Ovary (tissue), 9 donors: ENCODE measurements around the gene RALBP1. TPM values are rescaled to one million over a fixed set of nuclear protein-coding genes. Genes with fewer than 3 reads are reported as not detected.

Experiments used
- polyA plus RNA-seq, 2 donors: library from polyadenylated mRNA; stranded (reverse); fragments of 200-250 nt in 1 of 2; fragments of 350-450 nt in 1 of 2; fragmentation: Illumina TruSeq in 1 of 2; extraction: RNeasy Lipid Tissue Mini Kit (QIAGEN cat#74804) in 1 of 2; gene quantifications; one replicate each; pipeline ENCODE4 v1.2.3, GENCODE V29; 2013 to 2014
- small RNA-seq: library from RNA; depleted of rRNA; stranded (forward); fragments of <200 nt; gene quantifications from one replicate; pipeline ENCODE3, GENCODE V24; 2016
- total RNA-seq, 7 donors: library from RNA; depleted of rRNA in 2 of 7; stranded (reverse); fragments of >200 nt in 2 of 7; fragmentation: NEBNext Ultra II Directional in 3 of 7; extraction: Animal tissue kit (Norgen Biotek cat#: 25700) in 3 of 7; gene quantifications; one replicate each; pipeline versions ENCODE4 v1.1.0 to v1.2.4, GENCODE V29; 2016 to 2023
- donor health status: DM: no; HTN: no; CAD: no; lungs with moderate emphysema.
- donor health status: DM: no; HTN: no; CAD: no.
- donor health status: Bipolar disorder and iron deficiency.
- donor health status: DM: yes; HTN: yes; CAD: no.
- donor health status: DM: no; HTN: no; CAD: no.
- donor health status: DM: yes; HTN: yes; CAD: no.

The RALBP1 gene
- total and polyA plus RNA-seq, 9 donors, result 24.7 to 66.3 (median 42.1) TPM

Small RNAs within 50 kb of the gene (small RNA-seq; reads per million reads assigned to genes)
- not detected for gene RNU2-27P

Other genes starting within 250 kb of the RALBP1 start
- 10 to 100 TPM; 36.5 to 66.1 (median 49.9) TPM for gene TWSG1, start 140.7 kb upstream of the RALBP1 start, total RNA-seq
- 10 to 100 TPM; 38.3 to 44.3 TPM for gene TWSG1, start 140.7 kb upstream of the RALBP1 start, polyA plus RNA-seq
- gene PPP4R1, start 139.0 kb downstream of the RALBP1 start, total RNA-seq, result 100 to 1,000 TPM in 5 of 7 donors, 10 to 100 TPM in 2; 91.7 to 128 (median 121) TPM
- 10 to 100 TPM; 31.4 to 62.7 TPM for gene PPP4R1, start 139.0 kb downstream of the RALBP1 start, polyA plus RNA-seq
- gene RAB31, start 232.8 kb downstream of the RALBP1 start, total RNA-seq, result 100 to 1,000 TPM in 3 of 7 donors, 10 to 100 TPM in 4; 37.9 to 188 (median 62.8) TPM
- 100 to 1,000 TPM in 1 of 2 donors, 10 to 100 TPM in 1; 44.3 to 163 TPM for gene RAB31, start 232.8 kb downstream of the RALBP1 start, polyA plus RNA-seq